Measurements from ENCODE around the gene GAGE12J. TPM values are rescaled to one million over a fixed set of nuclear protein-coding genes. Genes with fewer than 3 reads are reported as not detected.
A peak's percentile ranks its signal among the peaks of the same experiment; 100 is the strongest.
"Not testable (repeated sequence)": the region's sequence is repeated elsewhere in the genome, so short reads cannot be mapped to it uniquely, and the experiment has no call there.

Gene GAGE12J
- total RNA-seq, 6 experiments from 2014 or later = not detected

- H3K9me3 Mint-ChIP-seq = no peaks in the 10 kb centered on the region
- TF ChIP-seq CTCF (IDR thresholded peaks at IDR 0.05) = no peak
Observed at GRCh38 chrX:49300703-49301102, 21.1 kb upstream of the GAGE12J start.

GRCh38 chrX:49303346-49303745 is 18.5 kb upstream of the GAGE12J start, which contains the start of gene GAGE10:
GAGE10 (plus strand) TSS chrX:49303646; CDS start chrX:49304860, 1,214 bp downstream.
- peaks cover 11% of the 10 kb centered on the region for H3K27me3 Mint-ChIP-seq (ENCODE audit: insufficient read depth)
- peaks cover 1% of the 10 kb centered on the region; the same call in 1 of the 2 replicates for H3K4me1 Mint-ChIP-seq (ENCODE audit: low read depth)
- no peak for DNase-seq
- TF ChIP-seq CTCF (IDR thresholded peaks at IDR 0.05) = no peak
- no peaks in the 10 kb centered on the region for H3K9me3 Mint-ChIP-seq
- H3K27ac Mint-ChIP-seq = no peak within 1 kb of the TSS
- no peaks in the 10 kb centered on the region for H3K36me3 Mint-ChIP-seq (ENCODE audit: low read depth)
- H3K4me3 Mint-ChIP-seq = no peak within 1 kb of the TSS

More at GRCh38 chrX:49300703-49301102, 21.1 kb upstream of the GAGE12J start:
- H3K27me3 Mint-ChIP-seq (ENCODE audit: insufficient read depth) = peaks cover 11% of the 10 kb centered on the region
- H3K36me3 Mint-ChIP-seq (ENCODE audit: low read depth) = no peaks in the 10 kb centered on the region
- no peak overlapping the region for H3K27ac Mint-ChIP-seq
- H3K4me3 Mint-ChIP-seq = no peak overlapping the region
- no peak for DNase-seq
- H3K4me1 Mint-ChIP-seq (ENCODE audit: low read depth) = no peaks in the 10 kb centered on the region

- not testable (repeated sequence) for DNase-seq; H3K27me3 Mint-ChIP-seq (ENCODE audit: insufficient read depth); H3K36me3 Mint-ChIP-seq (ENCODE audit: low read depth); H3K27ac Mint-ChIP-seq; H3K4me3 Mint-ChIP-seq; H3K9me3 Mint-ChIP-seq
- peaks cover 21% of the 10 kb centered on the region for H3K4me1 Mint-ChIP-seq (ENCODE audit: low read depth)
Observed at GRCh38 chrX:49307775-49308174, 14.1 kb upstream of the GAGE12J start.

GRCh38 chrX:49308604-49309269 is 13.1 kb upstream of the GAGE12J start:
- H3K27me3 Mint-ChIP-seq (ENCODE audit: insufficient read depth) = peaks cover 4% of the 10 kb centered on the region

GRCh38 chrX:49309401-49309981 is 12.3 kb upstream of the GAGE12J start:
- DNase-seq = peak; percentile 2
- Mint-ChIP-seq H3K36me3 (ENCODE audit: low read depth) (no peaks in the 10 kb centered on the region), H3K27me3 (ENCODE audit: insufficient read depth) (peaks cover 4% of the 10 kb centered on the region), H3K9me3 (no peaks in the 10 kb centered on the region), H3K4me1 (ENCODE audit: low read depth) (peaks cover 21% of the 10 kb centered on the region), H3K27ac (peak overlapping the region; percentile 32; the same call in 1 of the 2 replicates), H3K4me3 (peak overlapping the region; percentile 92)
- TF ChIP-seq CTCF (IDR thresholded peaks at IDR 0.05) = no peak

More at GRCh38 chrX:49308604-49309269, 13.1 kb upstream of the GAGE12J start:
- Mint-ChIP-seq H3K36me3 (ENCODE audit: low read depth) (no peaks in the 10 kb centered on the region), H3K4me3 (peak overlapping the region; percentile 92), H3K9me3 (no peaks in the 10 kb centered on the region), H3K27ac (peak overlapping the region; percentile 32), H3K4me1 (ENCODE audit: low read depth) (peaks cover 21% of the 10 kb centered on the region)
- no peak for TF ChIP-seq CTCF (IDR thresholded peaks at IDR 0.05)
- DNase-seq = no peak

GRCh38 chrX:49310371-49310770 is 11.5 kb upstream of the GAGE12J start:
- Mint-ChIP-seq H3K36me3 (ENCODE audit: low read depth) (no peaks in the 10 kb centered on the region), H3K27ac (no peak overlapping the region), H3K4me1 (ENCODE audit: low read depth) (peaks cover 21% of the 10 kb centered on the region), H3K9me3 (no peaks in the 10 kb centered on the region), H3K4me3 (no peak overlapping the region), H3K27me3 (ENCODE audit: insufficient read depth) (peaks cover 4% of the 10 kb centered on the region)
- TF ChIP-seq CTCF (IDR thresholded peaks at IDR 0.05) = no peak
- no peak for DNase-seq
